ENCODE data around the gene DNAI7. TPM values are rescaled to one million over a fixed set of nuclear protein-coding genes. Genes with fewer than 3 reads are reported as not detected.

DNAI7 gene
- polyA plus RNA-seq, 3 donors from 2014 or later, result 0.21 TPM; not detected in 2

DNA sequence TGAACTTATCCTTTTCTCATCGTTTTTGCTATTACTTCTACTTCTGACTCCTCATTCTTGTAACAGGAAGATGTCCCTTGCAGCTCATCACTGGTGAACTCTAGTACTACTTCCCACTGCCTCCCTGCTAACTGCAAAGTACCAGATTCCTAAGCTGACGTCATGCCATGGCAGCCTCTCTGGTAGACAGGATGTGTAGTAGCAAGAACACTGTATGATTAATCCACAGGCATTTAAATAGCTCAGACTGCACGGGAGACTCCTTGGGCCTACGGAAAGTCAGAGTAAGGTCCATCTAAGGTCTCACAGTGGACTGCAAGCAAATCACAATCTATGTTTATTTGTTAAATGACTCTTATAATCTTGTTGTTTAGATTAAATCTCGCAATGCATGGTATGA is 43.5 kb downstream of the DNAI7 start:
- no peaks in the 10 kb centered on the region for H3K4me1 Mint-ChIP-seq
- no peaks in the 10 kb centered on the region for H3K36me3 Mint-ChIP-seq
- H3K4me3 Mint-ChIP-seq, result no peak overlapping the region
- H3K9me3 Mint-ChIP-seq, result no peaks in the 10 kb centered on the region
- peaks cover 0 to 4% (median 1%) of the 10 kb centered on the region in 3 donors for H3K27me3 Mint-ChIP-seq (ENCODE audit: low read depth in 3 of 3)
- DNase-seq, result no peak
- no peak overlapping the region for H3K27ac Mint-ChIP-seq

DNA sequence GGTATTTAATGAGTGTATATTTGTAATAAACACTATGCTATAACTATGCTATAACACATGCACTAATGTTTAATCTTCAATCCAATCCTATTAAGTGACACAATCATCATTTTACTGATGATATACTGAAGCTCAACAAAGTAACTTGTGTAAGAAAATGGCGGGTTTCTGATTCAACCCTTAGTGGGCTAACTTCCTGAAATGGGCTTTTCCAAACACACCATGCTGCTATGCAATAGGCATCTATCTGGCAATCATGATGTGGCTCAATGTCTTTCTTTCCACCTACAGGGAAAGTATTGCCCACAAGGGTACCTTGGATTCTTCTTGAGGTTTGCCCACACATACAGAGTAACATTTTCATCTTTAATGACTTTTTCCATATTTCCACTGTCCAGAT is 48.3 kb downstream of the DNAI7 start:
- Mint-ChIP-seq H3K4me1 (no peaks in the 10 kb centered on the region), H3K36me3 (no peaks in the 10 kb centered on the region), H3K4me3 (no peak overlapping the region), H3K27me3 (ENCODE audit: low read depth in 3 of 3) (peaks cover 0 to 1% (median under 1%) of the 10 kb centered on the region in 3 donors), H3K27ac (no peak overlapping the region), H3K9me3 (no peaks in the 10 kb centered on the region)
- no peak for DNase-seq

DNA sequence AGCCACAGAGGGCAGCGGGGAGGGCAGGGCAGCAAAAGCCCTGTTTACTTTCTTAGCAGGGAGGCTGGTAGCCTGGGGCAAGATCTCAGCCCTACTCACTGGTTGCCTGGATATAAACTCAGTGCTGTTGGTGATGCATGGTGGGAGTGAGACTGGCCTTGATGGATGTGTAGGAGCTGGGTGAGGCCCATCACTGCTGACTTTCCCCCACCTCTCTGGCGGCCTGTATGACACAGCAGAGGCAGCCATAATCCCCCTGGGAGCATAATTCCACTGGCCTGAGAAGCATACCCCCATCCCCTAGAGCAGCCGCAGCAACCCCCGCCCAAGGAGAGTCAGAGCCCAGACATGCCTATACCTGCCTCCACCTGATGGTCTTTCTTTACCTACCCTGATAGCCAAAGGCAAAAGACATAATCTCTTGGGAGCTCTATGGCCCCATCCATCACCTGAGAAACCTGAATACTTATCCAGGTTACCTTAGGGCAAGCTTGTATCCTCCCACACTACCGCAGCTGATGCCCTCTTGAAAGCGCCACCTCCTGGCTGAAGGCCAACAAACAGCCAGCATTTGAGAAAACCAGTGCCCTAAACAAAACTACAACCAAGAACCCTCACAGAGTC is 59.3 kb downstream of the DNAI7 start:
- DNase-seq, result no peak
- Mint-ChIP-seq H3K4me1 (no peaks in the 10 kb centered on the region), H3K27ac (no peak overlapping the region), H3K4me3 (no peak overlapping the region), H3K36me3 (no peaks in the 10 kb centered on the region), H3K9me3 (no peaks in the 10 kb centered on the region), H3K27me3 (ENCODE audit: low read depth in 3 of 3) (peaks cover 0 to 10% (median 0%) of the 10 kb centered on the region in 3 donors)

DNA sequence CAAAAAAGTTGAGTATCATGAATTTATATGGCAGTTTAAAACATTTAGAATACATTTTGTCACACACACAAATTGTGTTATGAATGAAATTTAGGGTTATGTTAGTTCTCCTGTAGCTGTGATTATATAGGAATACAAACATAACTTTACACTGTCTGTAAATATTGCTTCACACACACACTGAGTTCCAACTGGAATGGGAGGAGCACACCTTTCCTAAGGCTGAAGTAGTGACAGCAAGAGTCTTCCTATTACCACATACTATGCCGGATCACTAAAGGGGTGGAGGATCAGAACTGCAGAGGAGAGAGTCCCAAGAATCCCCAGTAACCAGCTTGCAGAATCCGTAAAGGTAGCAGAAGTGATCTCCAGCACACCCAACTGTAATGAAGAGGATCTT is 63.7 kb downstream of the DNAI7 start:
- no peak for DNase-seq
- H3K4me3 Mint-ChIP-seq, result no peak overlapping the region
- no peak overlapping the region for H3K27ac Mint-ChIP-seq
- H3K4me1 Mint-ChIP-seq, result no peaks in the 10 kb centered on the region
- no peaks in the 10 kb centered on the region for H3K9me3 Mint-ChIP-seq
- peaks cover 0 to 3% (median 0%) of the 10 kb centered on the region in 3 donors for H3K27me3 Mint-ChIP-seq (ENCODE audit: low read depth in 3 of 3)
- H3K36me3 Mint-ChIP-seq, result no peaks in the 10 kb centered on the region

DNA sequence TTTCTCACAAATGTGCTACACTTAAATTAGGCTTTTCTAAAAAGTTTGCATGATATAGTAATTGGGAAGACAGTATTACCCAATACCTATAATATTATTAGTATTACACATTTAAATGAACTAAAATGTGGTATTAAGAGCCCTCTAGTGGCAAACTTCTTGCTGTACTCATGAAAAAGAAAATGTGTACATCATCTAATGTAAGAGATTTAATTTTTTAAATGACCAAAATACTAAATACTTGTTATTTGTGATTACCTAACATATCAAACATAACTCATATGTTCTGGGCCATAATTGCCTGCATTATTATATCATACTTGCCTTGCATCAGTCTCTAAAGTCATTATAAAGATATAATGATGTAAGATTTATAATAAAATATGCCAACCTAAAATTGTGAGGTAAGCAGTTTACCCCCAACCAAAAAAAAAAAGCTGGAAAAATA is 64.2 kb downstream of the DNAI7 start:
- DNase-seq, result peak; percentile 24 to 46 (median 42)

DNA sequence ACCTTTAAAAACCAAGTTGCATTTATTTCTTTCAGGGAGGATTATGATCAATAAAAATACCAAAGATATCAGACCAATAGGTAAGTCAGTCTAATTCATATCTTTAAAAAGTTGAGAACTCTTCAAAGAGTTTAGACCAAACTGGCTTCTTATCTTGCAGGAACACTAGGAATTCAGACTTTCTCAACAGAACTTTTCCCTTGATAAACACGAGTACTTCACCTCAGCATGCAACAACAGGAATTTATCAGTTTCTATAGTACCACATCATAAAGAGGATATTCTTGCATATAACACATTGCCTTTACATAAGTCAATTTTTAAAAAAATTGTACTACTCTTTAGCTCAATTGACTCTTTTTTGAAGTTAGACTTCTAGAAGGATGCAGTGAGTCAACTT is 68.2 kb downstream of the DNAI7 start:
- Mint-ChIP-seq H3K4me3 (no peak overlapping the region), H3K9me3 (no peaks in the 10 kb centered on the region), H3K27me3 (ENCODE audit: low read depth in 3 of 3) (peaks cover 0 to 3% (median 0%) of the 10 kb centered on the region in 3 donors), H3K36me3 (no peaks in the 10 kb centered on the region), H3K27ac (no peak overlapping the region), H3K4me1 (peaks cover 2 to 4% of the 10 kb centered on the region in 2 donors)
- no peak for DNase-seq

More for the DNA sequence above, 64.2 kb downstream of the DNAI7 start:
- Mint-ChIP-seq H3K4me3 (no peak overlapping the region), H3K27me3 (ENCODE audit: low read depth in 3 of 3) (peaks cover 0 to 3% (median 0%) of the 10 kb centered on the region in 3 donors), H3K4me1 (no peaks in the 10 kb centered on the region), H3K36me3 (no peaks in the 10 kb centered on the region), H3K27ac (no peak overlapping the region), H3K9me3 (no peaks in the 10 kb centered on the region)

DNA sequence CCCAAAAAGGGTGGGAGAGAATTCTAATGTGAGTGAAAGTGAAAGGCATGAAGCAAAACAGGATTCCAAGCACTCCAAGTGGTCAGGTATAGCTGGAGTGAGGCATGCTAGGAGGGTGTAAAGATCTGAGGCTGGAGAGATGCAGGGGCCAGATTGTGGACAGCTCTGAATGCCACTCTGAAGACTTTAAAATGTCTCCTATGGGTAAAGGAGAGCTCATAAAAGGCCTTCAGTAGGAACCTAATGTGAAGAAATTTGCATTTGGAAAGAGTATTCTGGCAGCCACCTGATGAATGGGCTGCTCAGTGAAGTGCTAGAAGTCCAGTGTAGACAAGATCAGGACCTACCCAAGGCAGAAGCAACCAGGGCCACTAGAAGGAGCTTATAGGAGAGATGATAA is 68.9 kb downstream of the DNAI7 start:
- Mint-ChIP-seq H3K27ac (no peak overlapping the region), H3K4me3 (no peak overlapping the region), H3K36me3 (no peaks in the 10 kb centered on the region), H3K9me3 (no peaks in the 10 kb centered on the region), H3K4me1 (peaks cover 2 to 4% of the 10 kb centered on the region in 2 donors), H3K27me3 (ENCODE audit: low read depth in 3 of 3) (peaks cover 0 to 3% (median 0%) of the 10 kb centered on the region in 3 donors)
- DNase-seq, result no peak

DNA sequence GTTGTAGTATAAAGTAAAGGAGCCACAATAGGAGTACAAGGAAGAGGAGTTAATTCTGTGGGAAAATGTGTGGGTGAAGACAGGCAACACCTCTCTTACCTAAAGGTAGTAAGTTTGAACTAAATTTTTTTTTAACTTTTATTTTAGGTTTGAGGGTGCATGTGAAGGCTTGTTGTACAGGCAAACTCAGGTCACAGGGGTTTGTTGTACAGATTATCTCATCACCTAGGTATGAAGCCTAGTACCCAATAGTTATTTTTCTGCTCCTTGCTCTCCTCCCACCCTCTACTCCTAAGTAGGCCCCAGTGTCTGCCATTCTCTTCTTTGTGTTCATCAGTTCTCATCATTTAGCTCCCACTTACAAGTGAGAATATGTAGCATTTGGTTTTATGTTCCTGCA is 70.5 kb downstream of the DNAI7 start:
- peaks cover 0 to 3% (median under 1%) of the 10 kb centered on the region in 3 donors for H3K27me3 Mint-ChIP-seq (ENCODE audit: low read depth in 3 of 3)
- no peak for DNase-seq
- no peaks in the 10 kb centered on the region for H3K9me3 Mint-ChIP-seq
- peaks cover 2 to 4% of the 10 kb centered on the region in 2 donors for H3K4me1 Mint-ChIP-seq
- H3K36me3 Mint-ChIP-seq, result no peaks in the 10 kb centered on the region
- H3K27ac Mint-ChIP-seq, result no peak overlapping the region
- no peak overlapping the region for H3K4me3 Mint-ChIP-seq

DNA sequence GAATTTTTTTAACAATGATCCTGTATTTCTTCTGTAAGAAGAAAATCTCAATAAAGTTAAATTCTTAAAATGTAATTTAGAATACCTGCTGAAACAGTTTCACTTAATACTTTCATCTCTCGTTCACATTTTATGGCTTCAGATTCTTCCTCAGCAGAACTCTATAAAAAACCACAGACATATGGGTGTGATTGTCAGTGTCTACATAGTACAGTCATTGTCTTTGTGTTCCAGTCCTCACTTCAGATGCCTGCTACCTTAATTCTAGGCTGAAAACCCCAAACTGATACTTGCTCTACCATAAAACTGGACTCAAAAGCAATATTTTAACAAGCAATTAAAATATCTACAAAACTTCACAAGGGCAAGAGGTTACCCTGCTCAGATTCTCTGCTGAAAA is 71.8 kb downstream of the DNAI7 start:
- Mint-ChIP-seq H3K4me1 (peaks cover 2 to 4% of the 10 kb centered on the region in 2 donors), H3K27ac (peak overlapping the region in 1 of 6 donors; percentile 22), H3K9me3 (no peaks in the 10 kb centered on the region), H3K27me3 (ENCODE audit: low read depth in 3 of 3) (peaks cover 0 to 3% (median 3%) of the 10 kb centered on the region in 3 donors), H3K36me3 (no peaks in the 10 kb centered on the region), H3K4me3 (no peak overlapping the region)
- DNase-seq, result no peak

DNA sequence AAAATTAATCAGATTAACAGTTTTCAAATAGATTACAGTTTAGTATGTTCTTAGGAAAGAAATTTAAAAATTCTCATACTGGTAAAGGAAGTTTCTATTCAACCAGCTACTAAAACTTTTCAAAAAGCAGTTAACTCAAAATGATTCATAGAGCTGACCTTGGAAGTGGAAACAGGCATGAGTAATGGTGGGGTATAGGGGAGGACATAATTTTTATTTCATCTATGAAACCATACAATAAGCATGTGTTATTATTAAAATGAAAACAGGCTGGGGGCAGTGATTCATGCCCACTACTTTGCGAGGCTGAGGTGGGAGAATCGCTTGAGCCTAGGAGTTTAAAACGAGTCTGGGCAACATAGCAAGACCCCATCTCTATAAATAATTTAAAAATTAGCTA is 73.0 kb downstream of the DNAI7 start:
- no peak overlapping the region for H3K27ac Mint-ChIP-seq
- H3K36me3 Mint-ChIP-seq, result no peaks in the 10 kb centered on the region
- H3K27me3 Mint-ChIP-seq (ENCODE audit: low read depth in 3 of 3), result peaks cover 0 to 3% (median 3%) of the 10 kb centered on the region in 3 donors
- DNase-seq, result no peak
- H3K4me3 Mint-ChIP-seq, result no peak overlapping the region
- peaks cover 2 to 4% of the 10 kb centered on the region in 2 donors for H3K4me1 Mint-ChIP-seq
- H3K9me3 Mint-ChIP-seq, result no peaks in the 10 kb centered on the region

DNA sequence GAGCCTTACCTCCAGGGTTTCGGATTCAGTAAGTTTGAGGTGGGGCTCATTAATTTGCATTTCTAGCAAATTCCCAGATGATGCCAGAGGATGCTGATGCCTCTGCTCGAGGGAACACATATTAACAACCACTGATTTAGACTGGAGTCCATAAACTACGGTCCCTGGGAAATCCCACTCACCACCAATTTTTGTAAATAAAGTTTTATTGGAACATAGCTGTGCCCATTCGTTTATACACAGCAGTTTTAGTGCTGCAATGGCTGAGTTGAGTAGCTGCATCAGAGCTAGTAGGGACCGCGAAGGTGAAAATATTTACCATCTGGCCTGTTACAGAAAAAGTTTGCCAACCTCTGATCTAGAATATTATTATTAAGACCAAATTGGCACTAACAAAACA is 73.8 kb downstream of the DNAI7 start:
- Mint-ChIP-seq H3K27ac (no peak overlapping the region), H3K4me1 (peaks cover 2 to 4% of the 10 kb centered on the region in 2 donors), H3K36me3 (no peaks in the 10 kb centered on the region), H3K4me3 (no peak overlapping the region), H3K27me3 (ENCODE audit: low read depth in 3 of 3) (peaks cover 0 to 3% (median 3%) of the 10 kb centered on the region in 3 donors), H3K9me3 (no peaks in the 10 kb centered on the region)
- no peak for DNase-seq

DNA sequence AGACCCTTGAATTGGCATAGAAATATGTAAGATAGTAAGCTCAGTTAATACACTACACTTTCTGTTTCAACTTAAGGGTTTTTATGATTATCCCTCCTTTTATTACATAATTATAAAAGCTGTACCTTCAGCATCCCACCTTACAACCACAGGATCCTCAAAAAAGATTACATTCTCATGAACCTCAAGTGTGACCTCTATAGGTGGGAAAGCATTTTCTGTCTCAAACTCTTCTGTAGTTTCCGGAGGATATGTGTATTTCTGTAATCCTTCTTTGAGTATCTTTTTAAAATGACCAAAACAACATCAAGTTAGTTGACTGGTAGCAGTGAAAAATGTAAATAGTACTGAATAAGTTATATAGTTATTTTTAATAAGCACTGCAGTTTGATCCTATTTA is 75.9 kb downstream of the DNAI7 start:
- no peaks in the 10 kb centered on the region for H3K36me3 Mint-ChIP-seq
- H3K9me3 Mint-ChIP-seq, result no peaks in the 10 kb centered on the region
- no peak overlapping the region for H3K27ac Mint-ChIP-seq
- peaks cover 0 to 4% (median 0%) of the 10 kb centered on the region in 3 donors for H3K27me3 Mint-ChIP-seq (ENCODE audit: low read depth in 3 of 3)
- H3K4me1 Mint-ChIP-seq, result peaks cover 2 to 4% of the 10 kb centered on the region in 2 donors
- no peak for DNase-seq
- H3K4me3 Mint-ChIP-seq, result no peak overlapping the region

DNA sequence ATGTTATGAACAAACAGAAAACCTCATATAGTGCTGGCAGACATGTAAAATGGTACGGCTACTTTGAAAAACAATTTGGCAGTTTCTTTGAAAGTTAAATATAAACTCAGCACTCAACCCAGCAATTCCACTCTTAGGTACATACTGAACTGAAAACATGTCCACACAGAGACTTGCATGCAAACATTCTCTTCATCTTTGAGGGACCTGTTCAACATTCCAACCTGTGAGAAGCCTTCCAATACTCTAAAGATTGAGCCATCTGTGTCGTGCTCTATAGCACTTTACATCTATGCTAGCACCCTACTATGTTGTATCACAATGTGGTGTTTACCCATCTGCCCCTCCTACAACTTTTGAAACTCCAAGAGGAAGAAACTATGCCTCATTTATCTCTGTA is 79.3 kb downstream of the DNAI7 start:
- no peak overlapping the region for H3K4me3 Mint-ChIP-seq
- H3K27me3 Mint-ChIP-seq (ENCODE audit: low read depth in 3 of 3), result peaks cover 0 to 4% (median 0%) of the 10 kb centered on the region in 3 donors
- no peak overlapping the region for H3K27ac Mint-ChIP-seq
- H3K36me3 Mint-ChIP-seq, result peaks cover 0 to under 1% (median under 1%) of the 10 kb centered on the region in 3 donors
- no peaks in the 10 kb centered on the region for H3K4me1 Mint-ChIP-seq
- H3K9me3 Mint-ChIP-seq, result no peaks in the 10 kb centered on the region
- DNase-seq, result no peak

DNA sequence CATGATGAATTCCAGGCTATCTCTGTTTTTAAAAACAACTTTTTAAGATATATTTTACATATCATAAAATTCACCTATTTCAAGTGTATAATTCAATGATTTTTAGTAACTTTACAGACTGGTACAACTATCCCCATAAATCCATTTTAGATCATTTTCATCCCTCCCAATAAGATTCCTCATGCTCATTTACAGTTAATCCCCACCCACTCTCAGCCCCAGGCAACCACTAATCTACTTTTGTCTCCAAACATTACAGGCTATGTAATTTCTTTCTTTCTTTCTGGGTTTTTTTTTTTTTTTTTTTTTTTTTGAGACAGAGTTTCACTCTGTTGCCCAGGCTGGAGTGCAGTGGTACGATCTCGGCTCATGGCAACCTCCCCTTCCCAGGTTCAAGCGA is 81.3 kb downstream of the DNAI7 start:
- Mint-ChIP-seq H3K4me3 (no peak overlapping the region), H3K4me1 (no peaks in the 10 kb centered on the region), H3K27ac (peak overlapping the region in 1 of 6 donors; percentile 24), H3K36me3 (peaks cover 11 to 16% (median 12%) of the 10 kb centered on the region in 3 donors), H3K27me3 (ENCODE audit: low read depth in 3 of 3) (peaks cover 0 to 2% (median 0%) of the 10 kb centered on the region in 3 donors), H3K9me3 (no peaks in the 10 kb centered on the region)
- DNase-seq, result no peak

DNA sequence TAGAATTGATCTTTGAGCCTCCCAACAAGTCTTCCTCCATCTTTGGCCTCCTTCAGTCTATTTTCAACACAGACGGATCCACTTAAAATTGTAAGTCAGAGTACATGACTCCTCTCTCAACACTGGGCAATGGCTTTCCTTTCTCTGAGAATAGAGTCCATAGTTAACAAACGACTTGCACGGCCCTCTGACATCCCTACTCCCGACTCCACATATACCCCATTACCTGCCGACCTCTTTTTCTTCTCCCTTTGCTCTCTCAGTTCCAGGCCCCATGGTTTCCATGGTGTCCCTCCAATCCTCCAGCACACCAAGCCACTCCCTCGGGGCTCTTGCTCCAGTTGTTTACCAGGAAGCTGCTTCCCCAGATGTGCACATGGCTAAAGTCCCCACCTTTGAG is 84.7 kb downstream of the DNAI7 start:
- Mint-ChIP-seq H3K4me3 (no peak overlapping the region), H3K27ac (peak overlapping the region in 5 of 6 donors; percentile 0 to 70 (median 36)), H3K4me1 (no peaks in the 10 kb centered on the region), H3K36me3 (peaks cover 22 to 26% (median 23%) of the 10 kb centered on the region in 3 donors), H3K9me3 (no peaks in the 10 kb centered on the region), H3K27me3 (ENCODE audit: low read depth in 3 of 3) (peaks cover 0 to 2% (median 0%) of the 10 kb centered on the region in 3 donors)
- no peak for DNase-seq
